DND-41 (cell line): Measurements from ENCODE around the gene KRTAP12-1.

Experiments used
- ATAC-seq: fragments of 200-7000 bp; cut with Tn5 transposase; 3 replicates; pipeline ENCODE4 v1.9.1; 2021; ENCODE audit warnings: low read depth; ENCODE audit not compliant: insufficient read depth
- DNase-seq: peaks from one replicate; pipeline ENCODE4 v3.0.0-alpha.2; 2020
- H2AFZ ChIP-seq: 2 replicates; pipeline ENCODE4 v1.6.0; 2012; ENCODE audit warnings: low read depth, low read length
- H3K27ac ChIP-seq: 2 replicates; pipeline ENCODE4 v1.5.1; 2012; ENCODE audit warnings: low read length, inconsistent platforms
- H3K27me3 ChIP-seq: fragments of 200-600 bp; sonication (generic); 2 replicates; pipeline ENCODE4 v1.6.0; 2012; ENCODE audit warnings: low read length, mild to moderate bottlenecking, inconsistent platforms; ENCODE audit not compliant: insufficient read depth, poor library complexity
- H3K36me3 ChIP-seq: 2 replicates; pipeline ENCODE4 v1.5.1; 2012; ENCODE audit warnings: low read length, inconsistent platforms; ENCODE audit not compliant: insufficient read depth
- H3K4me1 ChIP-seq: 2 replicates; pipeline ENCODE4 v1.5.1; 2012; ENCODE audit warnings: mild to moderate bottlenecking, low read length; ENCODE audit not compliant: insufficient read depth
- H3K4me2 ChIP-seq: 2 replicates; pipeline ENCODE4 v1.6.0; 2012; ENCODE audit warnings: mild to moderate bottlenecking, moderate library complexity, low read length, inconsistent platforms; ENCODE audit not compliant: insufficient read depth
- H3K4me3 ChIP-seq, 2 experiments: fragments of 200-600 bp in 1 of 2; shearing (Covaris generic) in 1 of 2; 2 replicates each; pipeline ENCODE4 v1.5.1; 2012 to 2016; ENCODE audit warnings: inconsistent platforms in 2 of 2, low read length in 2 of 2, mild to moderate bottlenecking in 2 of 2, low read depth in 1 of 2, moderate library complexity in 1 of 2
- H3K79me2 ChIP-seq: 2 replicates; pipeline ENCODE4 v1.6.0; 2012; ENCODE audit warnings: low read length, inconsistent platforms; ENCODE audit not compliant: insufficient read depth
- H3K9ac ChIP-seq: 2 replicates; pipeline ENCODE4 v1.6.0; 2012; ENCODE audit warnings: low read depth, mild to moderate bottlenecking, inconsistent platforms, low read length, moderate library complexity
- H3K9me3 ChIP-seq: 2 replicates; pipeline ENCODE4 v1.5.1; 2012; ENCODE audit warnings: low read length, moderate library complexity, mild to moderate bottlenecking, inconsistent platforms; ENCODE audit not compliant: insufficient read depth, severe bottlenecking
- H4K20me1 ChIP-seq: 2 replicates; pipeline ENCODE4 v1.6.0; 2012; ENCODE audit warnings: low read length; ENCODE audit not compliant: insufficient read depth
- CTCF ChIP-seq: IDR thresholded peaks from 2 replicates; pipeline ENCODE4 v1.5.1; 2012; ENCODE audit warnings: borderline replicate concordance, low read length, moderate library complexity, mild to moderate bottlenecking; ENCODE audit not compliant: poor library complexity, severe bottlenecking; ENCODE audit errors: extremely low read depth
- EZH2 ChIP-seq: IDR thresholded peaks from 3 replicates; pipeline ENCODE4 v1.6.1; 2012; ENCODE audit warnings: borderline replicate concordance, low read depth, mild to moderate bottlenecking, moderate library complexity, low read length, inconsistent platforms; ENCODE audit not compliant: severe bottlenecking

KRTAP12-1 gene

GRCh38 chr21:44653656-44654575, 28.0 kb downstream of the KRTAP12-1 start:
- ATAC-seq = peak; percentile 19; the same call in 2 of the 3 replicates
- Histone ChIP-seq H3K4me2 (no peak overlapping the region), H2AFZ (no peak overlapping the region), H3K9me3 (peaks cover 4% of the 10 kb centered on the region), H3K27ac (no peak overlapping the region), H3K36me3 (no peaks in the 10 kb centered on the region), H3K9ac (no peak overlapping the region), H3K4me1 (peaks cover 21% of the 10 kb centered on the region), H3K27me3 (no peaks in the 10 kb centered on the region), H4K20me1 (no peaks in the 10 kb centered on the region), H3K79me2 (no peaks in the 10 kb centered on the region), H3K4me3 (no peak overlapping the region)
- no peak for DNase-seq
- TF ChIP-seq CTCF (no peak), EZH2 (no peak)

- H3K79me2 ChIP-seq = no peaks in the 10 kb centered on the region
- H4K20me1 ChIP-seq = no peaks in the 10 kb centered on the region
- ATAC-seq = no peak
- TF ChIP-seq CTCF (no peak), EZH2 (no peak)
- peaks cover 4% of the 10 kb centered on the region for H3K9me3 ChIP-seq
- no peaks in the 10 kb centered on the region for H3K36me3 ChIP-seq
- no peak overlapping the region for H3K4me2 ChIP-seq
- no peak overlapping the region for H3K27ac ChIP-seq
- no peak overlapping the region for H3K4me3 ChIP-seq
- no peaks in the 10 kb centered on the region for H3K27me3 ChIP-seq
- peaks cover 13% of the 10 kb centered on the region for H3K4me1 ChIP-seq
- no peak for DNase-seq
- no peak overlapping the region for H2AFZ ChIP-seq
- H3K9ac ChIP-seq = no peak overlapping the region
Observed at GRCh38 chr21:44653123-44653522, 28.8 kb downstream of the KRTAP12-1 start.

GRCh38 chr21:44650973-44651675, 30.8 kb downstream of the KRTAP12-1 start:
- no peak overlapping the region for H3K4me2 ChIP-seq
- H3K4me1 ChIP-seq = no peaks in the 10 kb centered on the region
- no peaks in the 10 kb centered on the region for H3K79me2 ChIP-seq
- TF ChIP-seq CTCF (no peak), EZH2 (no peak)
- no peak overlapping the region for H2AFZ ChIP-seq
- ATAC-seq = no peak
- no peak overlapping the region for H3K27ac ChIP-seq
- H4K20me1 ChIP-seq = no peaks in the 10 kb centered on the region
- H3K27me3 ChIP-seq = no peaks in the 10 kb centered on the region
- no peak for DNase-seq
- H3K36me3 ChIP-seq = no peaks in the 10 kb centered on the region
- H3K9ac ChIP-seq = no peak overlapping the region
- no peak overlapping the region for H3K4me3 ChIP-seq
- peaks cover 2% of the 10 kb centered on the region for H3K9me3 ChIP-seq
